NOMO-1 treated with dmso at 0.1 percent for 144 hours (cell line): Measurements from ENCODE around the gene HLA-DQB2.
"Not testable (repeated sequence)": the region's sequence is repeated elsewhere in the genome, so short reads cannot be mapped to it uniquely, and the experiment has no call there.

Experiments
- DNase-seq: peaks from one replicate; lab custom pipeline; 2025; ENCODE audit not compliant: unreplicated experiment; lab: John Stamatoyannopoulos, UW

HLA-DQB2 gene

GRCh38 chr6:32745649-32746048 lies 17.7 kb downstream of the HLA-DQB2 start:
- DNase-seq: not testable (repeated sequence)

- no peak for DNase-seq
Measured at GRCh38 chr6:32744776-32745175, 18.6 kb downstream of the HLA-DQB2 start.

GRCh38 chr6:32742374-32742773 lies 21.0 kb downstream of the HLA-DQB2 start:
- DNase-seq: no peak

- DNase-seq: no peak
Measured at GRCh38 chr6:32741031-32741960, 22.0 kb downstream of the HLA-DQB2 start, which contains the start of gene HLA-DQA2. Gene HLA-DQA2, plus strand, starts transcription at chr6:32741391. Its CDS starts 53 bp downstream, at chr6:32741444.

- no peak for DNase-seq
Measured at GRCh38 chr6:32738126-32738525, 25.2 kb downstream of the HLA-DQB2 start.

DNA sequence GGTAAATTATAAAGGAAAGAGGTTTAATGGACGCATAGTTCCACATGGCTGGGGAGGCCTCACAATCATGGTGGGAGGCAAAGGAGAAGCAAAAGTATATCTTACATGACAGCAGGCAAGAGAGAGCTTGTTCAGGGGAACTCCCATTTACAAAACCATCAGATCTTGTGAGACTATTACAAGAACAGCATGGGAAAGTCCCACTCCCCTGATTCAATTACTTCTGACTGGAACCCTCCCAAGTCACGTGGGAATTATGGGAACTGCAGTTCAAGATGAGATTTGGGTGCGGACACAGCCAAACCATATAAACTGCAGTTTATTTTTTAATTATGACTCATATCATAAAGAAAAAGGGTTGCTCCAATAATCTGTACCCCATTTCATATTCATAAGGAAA lies 44.5 kb downstream of the HLA-DQB2 start:
- no peak for DNase-seq

DNA sequence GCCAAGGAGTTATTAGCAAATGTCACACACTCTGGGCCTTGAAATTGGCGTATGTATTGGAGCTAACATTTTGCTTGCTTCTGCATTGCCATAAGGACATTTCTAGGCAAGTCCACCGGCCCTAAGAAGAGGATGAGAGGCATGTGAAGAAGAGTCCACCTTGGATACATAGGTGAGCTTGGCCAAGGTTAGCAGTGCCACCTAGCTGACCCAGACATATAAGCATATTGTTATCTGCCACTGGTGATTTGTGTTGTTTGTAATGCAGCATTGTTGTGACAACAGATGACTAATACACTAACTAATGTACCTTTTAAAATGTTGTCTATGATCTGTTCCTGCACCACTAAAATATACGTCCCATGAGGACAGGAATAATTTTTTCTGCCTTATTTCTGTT lies 46.9 kb downstream of the HLA-DQB2 start:
- DNase-seq: no peak

GRCh38 chr6:32713241-32713640 lies 50.1 kb downstream of the HLA-DQB2 start:
- no peak for DNase-seq

DNA sequence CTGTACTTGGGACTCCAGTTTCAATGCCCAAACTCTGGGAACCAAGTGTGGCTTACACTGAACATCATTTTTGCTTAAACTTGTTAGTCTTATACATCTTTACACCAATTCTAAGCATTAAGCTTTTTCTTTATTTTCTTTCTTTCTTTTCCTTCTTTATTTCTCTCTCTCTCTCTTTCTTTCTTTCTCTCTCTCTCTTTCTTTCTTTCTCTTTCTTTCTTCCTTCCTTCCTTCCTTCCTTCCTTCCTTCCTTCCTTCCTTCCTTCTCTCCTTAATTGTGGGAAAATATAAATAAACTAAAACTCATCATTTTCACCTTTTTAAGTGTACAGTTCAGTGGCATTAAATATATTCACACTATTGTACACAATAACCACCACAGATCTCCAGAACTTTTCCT lies 53.7 kb downstream of the HLA-DQB2 start:
- no peak for DNase-seq
